Upper lobe of left lung (tissue), 6 donors: ENCODE results near the gene SGSH. TPM values are rescaled to one million over a fixed set of nuclear protein-coding genes. Genes with fewer than 3 reads are reported as not detected.

ENCODE experiments used
- ATAC-seq, 2 donors: fragments of 200-7000 bp; cut with Tn5 transposase; one replicate each; pipeline ENCODE4 v1.9.1; 2022; ENCODE audit warnings: mild to moderate bottlenecking in 2 of 2, moderate library complexity in 2 of 2; ENCODE audit not compliant: low FRiP score in 2 of 2
- DNase-seq, 2 donors: peaks; one replicate each; pipeline ENCODE4 v3.0.0-alpha.2; 2019 to 2020
- H3K27ac ChIP-seq, 4 donors: fragments of 200-600 bp; sonication (generic); one replicate each; pipeline ENCODE4 v1.5.1; 2016 to 2019
- H3K27me3 ChIP-seq, 4 donors: fragments of 200-600 bp; sonication (generic); one replicate each; pipeline ENCODE4 v1.5.1; 2017 to 2019
- H3K36me3 ChIP-seq, 4 donors: fragments of 200-600 bp; sonication (generic); one replicate each; pipeline ENCODE4 v1.5.1; 2016 to 2019
- H3K4me1 ChIP-seq, 4 donors: fragments of 200-600 bp; sonication (generic); one replicate each; pipeline ENCODE4 v1.5.1; 2018 to 2019
- H3K4me3 ChIP-seq, 4 donors: fragments of 200-600 bp; sonication (generic); one replicate each; pipeline ENCODE4 v1.5.1; 2017 to 2019; ENCODE audit warnings: mild to moderate bottlenecking in 2 of 4, moderate library complexity in 1 of 4
- H3K9me3 ChIP-seq, 4 donors: fragments of 200-600 bp; sonication (generic); one replicate each; pipeline ENCODE4 v1.5.1; 2018 to 2019
- CTCF ChIP-seq, 6 experiments: fragments of 450-650 bp in 4 of 6; fragments of 200-600 bp in 2 of 6; sonication (generic) in 2 of 6; IDR thresholded peaks; one replicate each; pipeline ENCODE4 v1.5.1; 2016 to 2019; ENCODE audit warnings: antibody characterized with exemption in 6 of 6
- EP300 ChIP-seq, 4 donors: sonication (generic); formaldehyde crosslinking; IDR thresholded peaks; one replicate each; pipeline ENCODE4 v1.5.1; 2017; ENCODE audit warnings: antibody characterized with exemption in 4 of 4, control low read depth in 2 of 4
- POLR2A ChIP-seq, 4 donors: fragments of 450-650 bp; IDR thresholded peaks; one replicate each; pipeline ENCODE4 v1.5.1; 2016 to 2017; ENCODE audit warnings: antibody characterized with exemption in 4 of 4, mild to moderate bottlenecking in 2 of 4
- POLR2AphosphoS5 ChIP-seq, 2 donors: sonication (generic); formaldehyde crosslinking; IDR thresholded peaks; one replicate each; pipeline ENCODE4 v1.5.1; 2017; ENCODE audit warnings: antibody characterized with exemption in 2 of 2
- WGBS, 2 donors: methylation state at CpG; one replicate each; pipeline ENCODE4 v1.1.5; 2017 to 2018; 5-methylcytosine and 5-hydroxymethylcytosine counted together
- total RNA-seq, 6 donors: library from RNA; depleted of rRNA in 4 of 6; stranded (reverse); fragments of >200 nt in 4 of 6; gene quantifications; one replicate each; pipeline versions ENCODE4 v1.1.0 to v1.2.1, GENCODE V29; 2016 to 2021
- donor health status: DM: no; HTN: no; CAD: no; lungs with moderate emphysema.
- donor health status: DM: no; HTN: yes; CAD: no; lungs with severe emphysema.

Gene SGSH
- total RNA-seq, 6 donors from 2014 or later, result 36.3 to 264 (median 65.0) TPM

- Histone ChIP-seq H3K27me3 (no peaks in the 10 kb centered on the region), H3K9me3 (no peaks in the 10 kb centered on the region), H3K4me3 (no peak overlapping the region), H3K27ac (no peak overlapping the region), H3K4me1 (peaks cover 20 to 38% (median 28%) of the 10 kb centered on the region in 4 donors), H3K36me3 (peaks cover 4 to 55% (median 31%) of the 10 kb centered on the region in 4 donors)
- ATAC-seq, result no peak
- TF ChIP-seq POLR2AphosphoS5 (IDR thresholded peaks at IDR 0.05) (no peak), CTCF (IDR thresholded peaks at IDR 0.05) (no peak), EP300 (IDR thresholded peaks at IDR 0.05) (no peak), POLR2A (IDR thresholded peaks at IDR 0.05) (no peak)
- WGBS, 2 donors, result 97 to 98% methylated on average over 10 to 13 of the region's 13 CpGs
- DNase-seq, result no peak
These were observed 2.3 kb downstream of the SGSH start for GRCh38 chr17:80217703-80218362.

GRCh38 chr17:80216473-80217456 is 3.4 kb downstream of the SGSH start:
- Histone ChIP-seq H3K27me3 (no peaks in the 10 kb centered on the region), H3K4me3 (no peak overlapping the region), H3K9me3 (no peaks in the 10 kb centered on the region), H3K36me3 (peaks cover 4 to 65% (median 40%) of the 10 kb centered on the region in 4 donors), H3K4me1 (peaks cover 23 to 35% (median 25%) of the 10 kb centered on the region in 4 donors), H3K27ac (no peak overlapping the region)
- TF ChIP-seq POLR2A (IDR thresholded peaks at IDR 0.05), result no peak
- TF ChIP-seq POLR2AphosphoS5 (IDR thresholded peaks at IDR 0.05), result no peak
- no peak for TF ChIP-seq EP300 (IDR thresholded peaks at IDR 0.05)
- TF ChIP-seq CTCF (IDR thresholded peaks at IDR 0.05), result no peak
- ATAC-seq (no peak), DNase-seq (peak in 1 of 2 donors; percentile 67)
- WGBS, 2 donors, result 93 to 95% methylated on average over 30 to 39 of the region's 40 CpGs

GRCh38 chr17:80214878-80215210 is 5.3 kb downstream of the SGSH start:
- Histone ChIP-seq H3K36me3 (peaks cover 4 to 85% (median 58%) of the 10 kb centered on the region in 4 donors), H3K4me1 (peaks cover 13 to 20% (median 15%) of the 10 kb centered on the region in 4 donors), H3K27me3 (no peaks in the 10 kb centered on the region), H3K4me3 (no peak overlapping the region), H3K9me3 (no peaks in the 10 kb centered on the region), H3K27ac (no peak overlapping the region)
- 93 to 98% methylated on average over 14 to 17 of the region's 17 CpGs for WGBS, 2 donors
- no peak for TF ChIP-seq CTCF (IDR thresholded peaks at IDR 0.05)
- TF ChIP-seq EP300 (IDR thresholded peaks at IDR 0.05), result no peak
- no peak for TF ChIP-seq POLR2A (IDR thresholded peaks at IDR 0.05)
- no peak for TF ChIP-seq POLR2AphosphoS5 (IDR thresholded peaks at IDR 0.05)
- ATAC-seq, result no peak
- peak in 1 of 2 donors; percentile 71 for DNase-seq

GRCh38 chr17:80214012-80214877 is 5.9 kb downstream of the SGSH start:
- Histone ChIP-seq H3K9me3 (no peaks in the 10 kb centered on the region), H3K4me3 (no peak overlapping the region), H3K27me3 (no peaks in the 10 kb centered on the region), H3K27ac (peak overlapping the region in 1 of 4 donors; percentile 73), H3K4me1 (peaks cover 9 to 14% (median 13%) of the 10 kb centered on the region in 4 donors), H3K36me3 (peaks cover 4 to 91% (median 63%) of the 10 kb centered on the region in 4 donors)
- ATAC-seq, result no peak
- WGBS, 2 donors, result 91 to 94% methylated on average over 37 to 42 of the region's 48 CpGs
- TF ChIP-seq CTCF (IDR thresholded peaks at IDR 0.05), result no peak
- peak in 1 of 2 donors; percentile 50 for DNase-seq
